ENCODE measurements around the gene SH3BGR. TPM values are rescaled to one million over a fixed set of nuclear protein-coding genes. Genes with fewer than 3 reads are reported as not detected.
A peak's percentile ranks its signal among the peaks of the same experiment; 100 is the strongest.

The SH3BGR gene
- total and polyA plus RNA-seq, 2 donors (not counting 1 experiment from before 2014, with no cell fraction given), result 1.8 to 6.8 TPM

GRCh38 chr21:39445321-39446269 lies 6.2 kb upstream of the SH3BGR start, which contains the start of gene LCA5L:
LCA5L (minus strand) TSS chr21:39445778; CDS start chr21:39428493, 17,285 bp downstream.
- H3K79me2 ChIP-seq (ENCODE audit: control insufficient read depth, insufficient read depth, low read length), result no peaks in the 10 kb centered on the region
- no peaks in the 10 kb centered on the region for H4K20me1 ChIP-seq (ENCODE audit: control insufficient read depth, extremely low read depth, insufficient read depth, low read length)
- no peaks in the 10 kb centered on the region for H3K36me3 ChIP-seq (ENCODE audit: control insufficient read depth, insufficient read depth, low read length)
- H3K9ac ChIP-seq (ENCODE audit: insufficient read depth, low read length), result peak within 1 kb of the TSS; percentile 85
- H3K4me2 ChIP-seq (ENCODE audit: extremely low read depth, insufficient read depth, low read length), result peak within 1 kb of the TSS; percentile 94
- H3K4me1 ChIP-seq (ENCODE audit: control insufficient read depth, extremely low read depth, insufficient read depth, low read length), result peaks cover 3% of the 10 kb centered on the region
- H3K9me3 ChIP-seq (ENCODE audit: control insufficient read depth, insufficient read depth, low read depth, low read length), result no peaks in the 10 kb centered on the region
- peak within 1 kb of the TSS; percentile 76 to 90 (median 79) for H3K4me3 ChIP-seq (replicated peaks in 1 of 4; ENCODE audit: control extremely low read depth in 1 of 4, insufficient read depth in 1 of 4, low read depth in 3 of 4, low read length in 4 of 4)
- peak; percentile 84 to 86 for DNase-seq (ENCODE audit: low read depth in 2 of 2)
- H3K27me3 ChIP-seq (ENCODE audit: control insufficient read depth, insufficient read depth, low read length), result peaks cover 4% of the 10 kb centered on the region
- peak within 1 kb of the TSS; percentile 95 for H2AFZ ChIP-seq (ENCODE audit: low read length)
- peak within 1 kb of the TSS; percentile 75 for H3K27ac ChIP-seq (ENCODE audit: insufficient read depth, low read length)
- no peak for TF ChIP-seq EZH2 (IDR thresholded peaks at IDR 0.05; ENCODE audit: low read length, missing control alignments)
- TF ChIP-seq CTCF (conservative IDR thresholded peaks at IDR 0.05 in 1 of 2, IDR thresholded peaks at IDR 0.05 in 1 of 2; ENCODE audit: low read depth in 1 of 2, low read length in 2 of 2), result peak in 1 of 2 donors; percentile 24

GRCh38 chr21:39447264-39447663 lies 4.5 kb upstream of the SH3BGR start:
- DNase-seq (ENCODE audit: low read depth in 2 of 2), result no peak
- Histone ChIP-seq H3K9ac (ENCODE audit: insufficient read depth, low read length) (no peak overlapping the region), H3K4me2 (ENCODE audit: extremely low read depth, insufficient read depth, low read length) (no peak overlapping the region), H3K36me3 (ENCODE audit: control insufficient read depth, insufficient read depth, low read length) (no peaks in the 10 kb centered on the region), H2AFZ (ENCODE audit: low read length) (no peak overlapping the region), H4K20me1 (ENCODE audit: control insufficient read depth, extremely low read depth, insufficient read depth, low read length) (no peaks in the 10 kb centered on the region), H3K4me3 (replicated peaks in 1 of 4; ENCODE audit: control extremely low read depth in 1 of 4, insufficient read depth in 1 of 4, low read depth in 3 of 4, low read length in 4 of 4) (no peak overlapping the region), H3K4me1 (ENCODE audit: control insufficient read depth, extremely low read depth, insufficient read depth, low read length) (peaks cover 3% of the 10 kb centered on the region), H3K27ac (ENCODE audit: insufficient read depth, low read length) (no peak overlapping the region), H3K9me3 (ENCODE audit: control insufficient read depth, insufficient read depth, low read depth, low read length) (no peaks in the 10 kb centered on the region), H3K79me2 (ENCODE audit: control insufficient read depth, insufficient read depth, low read length) (no peaks in the 10 kb centered on the region), H3K27me3 (ENCODE audit: control insufficient read depth, insufficient read depth, low read length) (peaks cover 4% of the 10 kb centered on the region)
- TF ChIP-seq EZH2 (IDR thresholded peaks at IDR 0.05; ENCODE audit: low read length, missing control alignments), result no peak
- TF ChIP-seq CTCF (conservative IDR thresholded peaks at IDR 0.05 in 1 of 2, IDR thresholded peaks at IDR 0.05 in 1 of 2; ENCODE audit: low read depth in 1 of 2, low read length in 2 of 2), result no peak

- Histone ChIP-seq H2AFZ (ENCODE audit: low read length) (no peak overlapping the region), H3K27ac (ENCODE audit: insufficient read depth, low read length) (no peak overlapping the region), H4K20me1 (ENCODE audit: control insufficient read depth, extremely low read depth, insufficient read depth, low read length) (no peaks in the 10 kb centered on the region), H3K9me3 (ENCODE audit: control insufficient read depth, insufficient read depth, low read depth, low read length) (no peaks in the 10 kb centered on the region), H3K79me2 (ENCODE audit: control insufficient read depth, insufficient read depth, low read length) (no peaks in the 10 kb centered on the region), H3K4me3 (replicated peaks in 1 of 4; ENCODE audit: control extremely low read depth in 1 of 4, insufficient read depth in 1 of 4, low read depth in 3 of 4, low read length in 4 of 4) (peak overlapping the region in 1 of 4 experiments; percentile 32), H3K4me1 (ENCODE audit: control insufficient read depth, extremely low read depth, insufficient read depth, low read length) (no peaks in the 10 kb centered on the region), H3K36me3 (ENCODE audit: control insufficient read depth, insufficient read depth, low read length) (no peaks in the 10 kb centered on the region), H3K4me2 (ENCODE audit: extremely low read depth, insufficient read depth, low read length) (no peak overlapping the region), H3K9ac (ENCODE audit: insufficient read depth, low read length) (no peak overlapping the region), H3K27me3 (ENCODE audit: control insufficient read depth, insufficient read depth, low read length) (peaks cover 4% of the 10 kb centered on the region)
- TF ChIP-seq EZH2 (IDR thresholded peaks at IDR 0.05; ENCODE audit: low read length, missing control alignments) (no peak), CTCF (conservative IDR thresholded peaks at IDR 0.05 in 1 of 2, IDR thresholded peaks at IDR 0.05 in 1 of 2; ENCODE audit: low read depth in 1 of 2, low read length in 2 of 2) (no peak)
- DNase-seq (ENCODE audit: low read depth in 2 of 2), result peak; percentile 60 to 81
Measured at GRCh38 chr21:39452207-39452969, 618 bp downstream of the SH3BGR start.

Data from fibroblast of lung (primary cell).